Measurements from ENCODE around the gene CACTIN. TPM values are rescaled to one million over a fixed set of nuclear protein-coding genes. Genes with fewer than 3 reads are reported as not detected.

The CACTIN gene
- 21.7 and 26.4 TPM in 2 replicates for total RNA-seq

DNA sequence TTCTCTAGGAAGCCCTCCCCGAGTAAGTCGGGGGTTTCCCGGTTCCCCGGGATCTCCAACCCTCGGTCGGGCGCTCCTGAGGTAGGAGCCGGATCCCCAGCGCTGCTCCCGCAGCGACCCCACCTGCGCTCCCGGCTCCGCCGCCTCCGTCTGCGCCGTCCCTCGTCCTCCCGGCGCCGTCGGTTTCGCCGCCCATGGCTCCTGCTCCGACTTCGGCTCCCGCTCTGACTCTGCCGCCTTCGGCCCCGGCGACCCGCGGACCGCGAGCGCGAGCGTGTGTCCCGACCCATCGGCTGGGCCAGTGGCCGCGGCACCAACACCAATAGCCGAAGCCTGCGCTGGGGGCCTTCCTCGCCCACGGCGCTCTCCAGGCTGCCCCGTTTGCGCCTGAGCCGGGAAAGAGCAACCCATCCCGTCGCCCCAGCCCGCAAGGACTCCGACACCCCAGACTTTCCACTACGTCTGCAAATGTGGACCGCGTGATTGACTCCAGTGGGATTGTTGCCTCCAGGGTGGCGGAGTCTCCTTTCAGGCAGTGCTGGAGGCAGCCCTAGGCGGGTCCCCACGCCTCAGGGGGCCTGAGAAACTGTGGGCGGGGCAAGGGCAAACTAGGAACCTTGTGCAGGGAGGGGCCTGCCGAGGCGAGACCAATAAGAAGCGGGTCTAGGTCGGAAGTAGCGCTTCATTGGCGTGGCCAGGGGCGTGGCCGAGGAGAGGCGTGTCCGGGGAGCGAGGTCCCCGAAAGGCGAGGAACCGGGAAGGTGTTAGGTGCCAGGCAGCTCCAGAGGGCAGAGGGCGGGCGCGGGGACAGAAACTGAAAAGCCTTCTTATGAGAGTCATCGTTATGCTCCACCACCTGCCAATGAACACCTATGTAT lies at the start of gene CACTIN:
TSS of gene CACTIN (minus strand) at position 318 of the 878 bp plus-strand sequence. CDS start at position 290, 28 bp downstream.

GRCh38 chr19:3606690-3607289 lies 19.8 kb downstream of the CACTIN start, which contains the start of gene TBXA2R:
Gene TBXA2R (minus strand): TSS chr19:3606875. CDS start chr19:3600634, 6,241 bp downstream.

DNA sequence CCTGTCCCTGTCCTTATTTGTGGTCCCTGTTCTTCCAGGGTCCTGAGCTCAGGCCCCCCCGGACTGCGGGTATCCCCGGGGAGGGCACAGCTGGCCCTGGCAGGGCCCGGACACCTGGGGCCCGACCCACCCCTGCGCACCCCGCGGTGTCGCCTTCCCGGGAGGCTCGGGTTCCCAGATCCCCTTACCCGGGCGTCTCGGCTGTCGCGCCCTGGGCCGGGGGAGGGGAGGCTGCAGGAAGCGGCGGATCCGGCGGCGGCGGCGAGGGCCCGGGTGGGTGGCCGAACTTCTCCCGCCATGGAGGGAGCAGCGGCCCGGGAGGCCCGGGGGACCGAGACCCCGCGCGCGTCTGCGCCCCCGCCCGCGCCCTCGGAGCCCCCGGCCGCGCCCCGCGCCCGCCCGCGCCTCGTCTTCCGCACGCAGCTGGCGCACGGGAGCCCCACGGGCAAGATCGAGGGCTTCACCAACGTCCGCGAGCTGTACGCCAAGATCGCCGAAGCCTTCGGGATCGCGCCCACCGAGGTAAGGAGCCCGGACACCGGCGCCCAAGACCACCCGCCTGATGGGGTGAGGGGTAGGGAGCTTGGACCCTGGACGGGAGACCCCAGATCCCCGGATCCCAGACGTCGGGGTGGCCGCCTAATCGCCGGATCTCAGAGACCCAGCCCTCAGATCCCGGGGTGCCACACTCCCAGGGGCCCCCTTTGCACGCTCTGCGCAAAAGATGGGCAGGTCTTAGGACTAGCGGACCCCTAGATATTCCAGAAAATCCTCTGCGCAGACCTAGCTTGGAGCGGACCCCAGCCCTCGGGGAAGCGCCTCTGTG lies 41.1 kb downstream of the CACTIN start, which contains the start of gene GIPC3:
TSS of gene GIPC3 (plus strand) at position 178 of the 826 bp plus-strand sequence. CDS start at position 298, 120 bp downstream.

DNA sequence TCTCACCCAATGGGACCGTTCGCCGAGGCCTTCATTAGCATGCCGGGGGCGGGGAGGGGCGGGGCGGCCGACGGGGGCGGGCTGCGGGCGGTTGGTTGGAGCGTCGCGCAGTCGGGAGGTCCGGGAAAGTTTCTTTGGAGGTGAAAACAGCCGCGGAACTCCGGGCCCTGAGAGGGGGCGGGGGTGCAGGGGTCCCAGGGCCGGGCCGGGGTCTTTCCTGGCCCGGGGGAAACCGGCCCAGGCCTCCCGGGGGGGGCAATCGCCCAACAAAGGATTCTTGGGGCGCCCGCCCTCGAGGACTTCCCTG lies 53.8 kb downstream of the CACTIN start, which contains the start of gene HMG20B:
TSS of gene HMG20B (plus strand) at position 90 of the 307 bp plus-strand sequence. CDS start 366 bp downstream, outside the sequence.

Small RNA genes lying within 50 kb of the gene (small RNA-seq; reads per million reads assigned to genes)
- gene AC005786.1: not detected

Other genes starting within 250 kb of the CACTIN start
- not detected in 2 replicates for gene SMIM24, start 146.3 kb downstream of the CACTIN start, total RNA-seq
- not detected in 2 replicates for gene SMIM44, start 143.3 kb downstream of the CACTIN start, total RNA-seq
- gene DOHH, start 126.1 kb downstream of the CACTIN start, total RNA-seq: 7.3 and 9.6 TPM in 2 replicates
- gene FZR1, start 120.5 kb downstream of the CACTIN start, total RNA-seq: 44.6 and 45.6 TPM in 2 replicates
- gene TEKTIP1, start 87.6 kb downstream of the CACTIN start, total RNA-seq: not detected in 2 replicates
- gene MFSD12, start 69.2 kb downstream of the CACTIN start, total RNA-seq: 82.7 and 86.6 TPM in 2 replicates
- gene HMG20B, start 53.8 kb downstream of the CACTIN start, total RNA-seq: 73.5 and 85.2 TPM in 2 replicates
- under 0.01 TPM in 2 replicates for gene GIPC3, start 41.3 kb downstream of the CACTIN start, total RNA-seq
- 0.73 and 1.8 TPM in 2 replicates for gene TBXA2R, start 19.9 kb downstream of the CACTIN start, total RNA-seq
- 21.7 and 24.0 TPM in 2 replicates for gene PIP5K1C, start 73.7 kb upstream of the CACTIN start, total RNA-seq
- gene TJP3, start 81.6 kb upstream of the CACTIN start, total RNA-seq: not detected in 2 replicates
- 15.1 and 23.1 TPM in 2 replicates for gene APBA3, start 134.9 kb upstream of the CACTIN start, total RNA-seq
- 35.3 and 38.3 TPM in 2 replicates for gene MRPL54, start 135.9 kb upstream of the CACTIN start, total RNA-seq
- not detected in 2 replicates for gene RAX2, start 145.4 kb upstream of the CACTIN start, total RNA-seq
- gene MATK, start 159.6 kb upstream of the CACTIN start, total RNA-seq: under 0.01 and 0.98 TPM in 2 replicates
- not detected in 2 replicates for gene ZFR2, start 242.2 kb upstream of the CACTIN start, total RNA-seq